Measurements from ENCODE around the gene VPS45.

- TF ChIP-seq CTCF (IDR thresholded peaks at IDR 0.05; ENCODE audit: insufficient read depth, low read length, poor library complexity, severe bottlenecking) (no peak), EZH2phosphoT487 (conservative IDR thresholded peaks at IDR 0.05; ENCODE audit: low read length) (no peak)
Measured at GRCh38 chr1:150156868-150157603, 89.5 kb downstream of the VPS45 start.

All from SU-DHL-6 (cell line).